Ascending aorta (tissue), 2 donors: ENCODE data around the gene CTNNA2. TPM values are rescaled to one million over a fixed set of nuclear protein-coding genes. Genes with fewer than 3 reads are reported as not detected.

Experiments used
- DNase-seq, 2 donors: peaks; one replicate each; pipeline ENCODE4 v3.0.0-alpha.2; 2019; ENCODE audit warnings: low spot score in 2 of 2
- H3K27ac ChIP-seq, 2 donors: fragments of 200-600 bp; sonication (generic); one replicate each; pipeline ENCODE4 v1.5.1; 2016 to 2017; ENCODE audit warnings: mild to moderate bottlenecking in 1 of 2
- H3K27me3 ChIP-seq: fragments of 200-600 bp; sonication (generic); one replicate; pipeline ENCODE4 v1.5.1; 2017
- H3K36me3 ChIP-seq, 2 donors: fragments of 200-600 bp; sonication (generic); one replicate each; pipeline ENCODE4 v1.5.1; 2016
- H3K4me1 ChIP-seq, 2 donors: fragments of 200-600 bp; sonication (generic); one replicate each; pipeline ENCODE4 v1.5.1; 2016 to 2017; ENCODE audit warnings: mild to moderate bottlenecking in 1 of 2
- H3K4me3 ChIP-seq, 2 donors: fragments of 200-600 bp; sonication (generic); one replicate each; pipeline ENCODE4 v1.5.1; 2016 to 2017; ENCODE audit warnings: mild to moderate bottlenecking in 1 of 2
- H3K9me3 ChIP-seq, 2 donors: fragments of 200-600 bp; sonication (generic); one replicate each; pipeline ENCODE4 v1.5.1; 2016
- intact Hi-C: fragments of 100-400 bp; cut with DNase I; formaldehyde crosslinking; loops from one replicate; pipeline ENCODE4 v1.15.1; 2023
- total RNA-seq: library from RNA; depleted of rRNA; stranded (reverse); fragments of >200 nt; gene quantifications from one replicate; pipeline ENCODE4 v1.1.0, GENCODE V29; 2016
- TF ChIP-seq, protein P1 (sequence below), 3 experiments: fragments of 200-600 bp in 2 of 3; fragments of 450-650 bp in 1 of 3; sonication (generic) in 2 of 3; IDR thresholded peaks; one replicate each; pipeline ENCODE4 v1.5.1; 2016 to 2019; ENCODE audit warnings: antibody characterized with exemption in 3 of 3, mild to moderate bottlenecking in 1 of 3, moderate library complexity in 1 of 3

Gene CTNNA2
- total RNA-seq, 1 donor from 2014 or later, result not detected

DNA sequence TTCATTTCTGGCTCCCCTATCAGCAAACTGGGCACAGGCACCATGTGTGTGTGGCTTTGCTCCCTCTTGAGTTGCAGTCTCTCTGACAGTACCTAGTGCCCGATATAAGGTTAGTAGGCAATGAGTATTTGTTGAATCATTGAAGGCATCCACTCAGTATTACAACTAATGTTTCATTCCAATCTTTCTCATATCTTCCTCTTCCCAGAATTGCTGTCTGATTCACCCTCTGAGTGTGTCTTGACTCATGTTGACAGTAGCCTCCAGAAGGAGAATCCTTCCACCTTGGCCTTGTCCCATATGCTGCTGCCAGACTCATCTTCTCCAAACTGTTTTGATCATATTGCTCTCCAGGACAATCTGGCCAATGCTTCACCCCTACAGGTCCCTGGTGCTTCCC, 589.2 kb downstream of the CTNNA2 start:
- no peaks in the 10 kb centered on the region for H3K4me1 ChIP-seq
- intact Hi-C loops, result no loop called here
- no peaks in the 10 kb centered on the region for H3K9me3 ChIP-seq
- DNase-seq, result no peak
- H3K4me3 ChIP-seq, result no peak overlapping the region
- TF ChIP-seq, protein P1, sequence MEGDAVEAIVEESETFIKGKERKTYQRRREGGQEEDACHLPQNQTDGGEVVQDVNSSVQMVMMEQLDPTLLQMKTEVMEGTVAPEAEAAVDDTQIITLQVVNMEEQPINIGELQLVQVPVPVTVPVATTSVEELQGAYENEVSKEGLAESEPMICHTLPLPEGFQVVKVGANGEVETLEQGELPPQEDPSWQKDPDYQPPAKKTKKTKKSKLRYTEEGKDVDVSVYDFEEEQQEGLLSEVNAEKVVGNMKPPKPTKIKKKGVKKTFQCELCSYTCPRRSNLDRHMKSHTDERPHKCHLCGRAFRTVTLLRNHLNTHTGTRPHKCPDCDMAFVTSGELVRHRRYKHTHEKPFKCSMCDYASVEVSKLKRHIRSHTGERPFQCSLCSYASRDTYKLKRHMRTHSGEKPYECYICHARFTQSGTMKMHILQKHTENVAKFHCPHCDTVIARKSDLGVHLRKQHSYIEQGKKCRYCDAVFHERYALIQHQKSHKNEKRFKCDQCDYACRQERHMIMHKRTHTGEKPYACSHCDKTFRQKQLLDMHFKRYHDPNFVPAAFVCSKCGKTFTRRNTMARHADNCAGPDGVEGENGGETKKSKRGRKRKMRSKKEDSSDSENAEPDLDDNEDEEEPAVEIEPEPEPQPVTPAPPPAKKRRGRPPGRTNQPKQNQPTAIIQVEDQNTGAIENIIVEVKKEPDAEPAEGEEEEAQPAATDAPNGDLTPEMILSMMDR (IDR thresholded peaks at IDR 0.05), result no peak
- H3K36me3 ChIP-seq, result no peaks in the 10 kb centered on the region
- no peak overlapping the region for H3K27ac ChIP-seq
- H3K27me3 ChIP-seq, result no peaks in the 10 kb centered on the region

DNA sequence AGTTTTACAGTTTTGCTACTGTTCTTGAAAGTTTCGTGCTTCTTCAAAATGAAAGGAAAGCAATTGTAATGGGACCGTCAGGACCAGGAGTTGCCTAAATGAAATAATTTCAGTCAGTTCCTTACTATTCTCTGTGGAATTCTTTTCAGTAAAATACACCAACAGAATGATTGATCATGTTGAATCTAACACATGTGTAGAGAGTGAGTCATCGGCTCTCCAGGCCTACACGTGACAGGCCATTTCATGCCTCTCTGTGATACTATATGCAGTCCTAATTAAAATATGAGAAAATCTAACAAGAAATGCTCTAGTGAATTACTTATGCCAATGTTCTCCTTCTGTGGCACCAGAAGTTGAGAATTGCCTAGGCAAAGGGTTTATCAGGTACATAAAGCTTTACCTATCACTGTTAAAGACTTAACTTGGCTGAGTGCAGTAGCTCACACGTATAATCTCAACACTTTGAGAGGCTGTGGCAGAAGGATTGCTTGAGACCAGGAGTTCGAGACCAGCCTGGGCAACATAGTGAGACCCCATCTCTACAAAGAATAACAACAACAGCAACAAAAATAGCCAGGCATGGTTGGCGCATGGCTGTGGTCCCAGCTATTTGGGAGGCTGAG, 592.3 kb downstream of the CTNNA2 start:
- no peak overlapping the region for H3K27ac ChIP-seq
- no peak overlapping the region for H3K4me3 ChIP-seq
- H3K4me1 ChIP-seq, result no peaks in the 10 kb centered on the region
- TF ChIP-seq, protein P1 (IDR thresholded peaks at IDR 0.05), result no peak
- no peaks in the 10 kb centered on the region for H3K36me3 ChIP-seq
- H3K27me3 ChIP-seq, result no peaks in the 10 kb centered on the region
- H3K9me3 ChIP-seq, result no peaks in the 10 kb centered on the region
- intact Hi-C loops, result no loop called here
- no peak for DNase-seq

DNA sequence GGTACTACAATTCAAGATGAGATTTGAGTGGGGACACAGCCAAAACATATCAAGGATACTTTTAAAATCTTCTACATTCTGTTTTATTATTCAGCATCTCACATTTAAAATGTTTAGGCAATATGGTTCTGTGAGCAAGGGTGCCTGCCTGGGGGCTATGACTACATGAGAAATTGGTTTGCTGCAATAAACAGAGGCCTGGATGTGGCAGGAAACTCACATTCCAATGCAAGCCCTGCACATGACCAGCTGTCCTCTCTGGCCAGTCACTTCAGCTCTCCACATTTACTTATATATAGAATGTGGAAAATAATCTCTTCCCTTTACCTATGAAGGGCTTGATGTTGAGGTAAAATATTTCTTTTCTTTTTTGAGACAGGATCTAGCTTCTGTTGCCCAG, 598.3 kb downstream of the CTNNA2 start:
- no peaks in the 10 kb centered on the region for H3K9me3 ChIP-seq
- TF ChIP-seq, protein P1 (IDR thresholded peaks at IDR 0.05), result no peak
- H3K27ac ChIP-seq, result no peak overlapping the region
- intact Hi-C loops, result no loop called here
- H3K27me3 ChIP-seq, result no peaks in the 10 kb centered on the region
- H3K4me1 ChIP-seq, result no peaks in the 10 kb centered on the region
- no peaks in the 10 kb centered on the region for H3K36me3 ChIP-seq
- no peak overlapping the region for H3K4me3 ChIP-seq
- DNase-seq, result no peak

DNA sequence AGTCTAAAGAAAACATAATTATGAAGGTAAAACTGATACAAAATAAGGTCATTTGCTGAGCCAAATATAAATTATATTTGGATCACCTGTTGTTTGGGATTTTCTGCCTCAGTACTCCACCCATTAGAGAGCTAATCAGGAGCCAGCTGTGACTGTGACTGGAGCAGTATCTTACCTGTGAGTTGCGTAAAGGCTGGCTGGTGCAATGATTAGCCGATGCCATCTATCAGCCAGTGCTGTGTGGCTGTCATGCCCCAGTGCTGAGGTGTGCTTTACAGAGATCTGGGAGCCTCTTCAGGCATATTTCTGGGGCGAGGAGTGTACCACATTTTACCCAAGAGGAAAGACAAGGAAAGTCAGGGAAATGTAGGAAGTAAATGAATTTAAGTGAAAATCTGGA, 599.9 kb downstream of the CTNNA2 start:
- intact Hi-C loops, result no loop called here
- Histone ChIP-seq H3K27ac (no peak overlapping the region), H3K27me3 (no peaks in the 10 kb centered on the region), H3K9me3 (no peaks in the 10 kb centered on the region), H3K4me3 (no peak overlapping the region), H3K4me1 (no peaks in the 10 kb centered on the region), H3K36me3 (no peaks in the 10 kb centered on the region)
- no peak for DNase-seq
- TF ChIP-seq, protein P1 (IDR thresholded peaks at IDR 0.05), result no peak

DNA sequence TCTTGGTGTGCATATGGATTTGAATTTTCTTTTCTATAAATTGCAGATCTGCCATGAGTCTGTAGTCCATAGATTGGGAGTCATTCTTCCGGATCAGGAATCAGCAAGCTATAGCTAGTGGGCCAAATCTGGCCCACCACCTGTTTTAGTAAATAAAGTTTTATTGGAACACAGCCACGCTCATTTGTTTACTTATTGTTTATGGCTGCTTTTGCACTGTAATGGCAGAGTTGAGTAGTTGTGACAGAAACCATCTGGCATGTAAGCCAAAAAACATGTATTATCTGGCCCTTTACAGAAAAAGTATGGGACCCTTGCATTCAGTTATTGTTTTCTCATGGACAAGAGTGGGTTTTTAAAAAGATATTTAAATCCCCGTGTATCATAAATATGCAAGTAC, 600.5 kb downstream of the CTNNA2 start:
- DNase-seq, result no peak
- no peaks in the 10 kb centered on the region for H3K9me3 ChIP-seq
- intact Hi-C loops, result no loop called here
- no peaks in the 10 kb centered on the region for H3K27me3 ChIP-seq
- H3K4me1 ChIP-seq, result no peaks in the 10 kb centered on the region
- H3K36me3 ChIP-seq, result no peaks in the 10 kb centered on the region
- TF ChIP-seq, protein P1 (IDR thresholded peaks at IDR 0.05), result no peak
- H3K27ac ChIP-seq, result no peak overlapping the region
- H3K4me3 ChIP-seq, result no peak overlapping the region

DNA sequence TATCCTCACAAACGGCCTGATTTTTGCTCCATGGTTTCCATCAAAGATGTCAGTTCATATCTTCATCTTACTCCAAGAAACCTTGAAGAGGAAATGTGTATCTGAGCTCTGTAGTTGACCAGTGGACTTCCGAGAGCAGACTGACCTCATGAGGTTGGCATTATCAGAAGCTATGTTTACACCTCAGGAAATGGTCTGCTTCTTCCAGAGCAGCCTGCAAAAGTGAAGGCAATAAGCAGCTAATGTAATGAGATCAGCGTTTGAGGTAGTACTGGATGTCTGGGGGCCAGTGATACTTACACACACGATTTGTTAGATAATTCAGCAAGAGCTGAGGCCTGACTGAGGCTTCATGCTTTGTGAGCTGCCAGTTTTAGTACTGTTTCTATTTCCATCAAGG, 602.0 kb downstream of the CTNNA2 start:
- H3K27me3 ChIP-seq, result no peaks in the 10 kb centered on the region
- no peaks in the 10 kb centered on the region for H3K9me3 ChIP-seq
- no peak for DNase-seq
- H3K4me3 ChIP-seq, result no peak overlapping the region
- no peaks in the 10 kb centered on the region for H3K4me1 ChIP-seq
- H3K27ac ChIP-seq, result no peak overlapping the region
- intact Hi-C loops, result no loop called here
- TF ChIP-seq, protein P1 (IDR thresholded peaks at IDR 0.05), result no peak
- no peaks in the 10 kb centered on the region for H3K36me3 ChIP-seq
